Amygdala (tissue), 56 donors: Measurements from ENCODE around the gene CEP85L.

Experiments
- DNase-seq, 56 donors: peaks; one replicate each; lab custom pipeline; 2025; lab: John Stamatoyannopoulos, UW

CEP85L gene

GRCh38 chr6:118651282-118652050 is at the start of gene CEP85L:
CEP85L (minus strand) TSS chr6:118651591; CDS start chr6:118651269, 322 bp downstream.
- DNase-seq, result peak; percentile 47 to 97 (median 84)

GRCh38 chr6:118700531-118700930 is 49.1 kb upstream of the CEP85L start:
- no peak for DNase-seq

GRCh38 chr6:118697554-118697953 is 46.2 kb upstream of the CEP85L start:
- no peak for DNase-seq

- no peak for DNase-seq
Measured at GRCh38 chr6:118696271-118696670, 44.9 kb upstream of the CEP85L start.

GRCh38 chr6:118693562-118693961 is 42.2 kb upstream of the CEP85L start:
- DNase-seq, result no peak

- DNase-seq, result no peak
Measured at GRCh38 chr6:118685823-118686449, 34.5 kb upstream of the CEP85L start.

- no peak for DNase-seq
Measured at GRCh38 chr6:118683881-118684872, 32.8 kb upstream of the CEP85L start.

GRCh38 chr6:118680452-118681095 is 29.2 kb upstream of the CEP85L start:
- peak in 13 of 56 donors; percentile 4 to 67 (median 17) for DNase-seq

GRCh38 chr6:118679327-118679901 is 28.0 kb upstream of the CEP85L start:
- peak in 1 of 56 donors; percentile 1 for DNase-seq

GRCh38 chr6:118678866-118679265 is 27.5 kb upstream of the CEP85L start:
- no peak for DNase-seq

GRCh38 chr6:118677193-118677592 is 25.8 kb upstream of the CEP85L start:
- DNase-seq, result no peak

GRCh38 chr6:118675225-118675624 is 23.8 kb upstream of the CEP85L start:
- no peak for DNase-seq

- no peak for DNase-seq
Measured at GRCh38 chr6:118674772-118675171, 23.4 kb upstream of the CEP85L start.

- DNase-seq, result no peak
Measured at GRCh38 chr6:118672678-118673077, 21.3 kb upstream of the CEP85L start.

GRCh38 chr6:118669561-118669960 is 18.2 kb upstream of the CEP85L start:
- DNase-seq, result no peak

- DNase-seq, result no peak
Measured at GRCh38 chr6:118668761-118669385, 17.5 kb upstream of the CEP85L start.

GRCh38 chr6:118667988-118668387 is 16.6 kb upstream of the CEP85L start:
- DNase-seq, result no peak

GRCh38 chr6:118665011-118665410 is 13.6 kb upstream of the CEP85L start:
- no peak for DNase-seq
